VCaP (cell line): ENCODE results near the gene TCP10L.

Source experiments
- H3K27ac ChIP-seq: fragments of 450-650 bp; 2 replicates; pipeline ENCODE4 v1.5.1; 2017
- TF ChIP-seq, protein P1 (sequence below): fragments of 450-650 bp; conservative IDR thresholded peaks from 2 replicates; pipeline ENCODE4 v1.5.1; 2017; ENCODE audit warnings: mild to moderate bottlenecking, moderate library complexity

TCP10L gene

GRCh38 chr21:32595431-32595830 is 10.1 kb upstream of the TCP10L start:
- TF ChIP-seq, protein P1, sequence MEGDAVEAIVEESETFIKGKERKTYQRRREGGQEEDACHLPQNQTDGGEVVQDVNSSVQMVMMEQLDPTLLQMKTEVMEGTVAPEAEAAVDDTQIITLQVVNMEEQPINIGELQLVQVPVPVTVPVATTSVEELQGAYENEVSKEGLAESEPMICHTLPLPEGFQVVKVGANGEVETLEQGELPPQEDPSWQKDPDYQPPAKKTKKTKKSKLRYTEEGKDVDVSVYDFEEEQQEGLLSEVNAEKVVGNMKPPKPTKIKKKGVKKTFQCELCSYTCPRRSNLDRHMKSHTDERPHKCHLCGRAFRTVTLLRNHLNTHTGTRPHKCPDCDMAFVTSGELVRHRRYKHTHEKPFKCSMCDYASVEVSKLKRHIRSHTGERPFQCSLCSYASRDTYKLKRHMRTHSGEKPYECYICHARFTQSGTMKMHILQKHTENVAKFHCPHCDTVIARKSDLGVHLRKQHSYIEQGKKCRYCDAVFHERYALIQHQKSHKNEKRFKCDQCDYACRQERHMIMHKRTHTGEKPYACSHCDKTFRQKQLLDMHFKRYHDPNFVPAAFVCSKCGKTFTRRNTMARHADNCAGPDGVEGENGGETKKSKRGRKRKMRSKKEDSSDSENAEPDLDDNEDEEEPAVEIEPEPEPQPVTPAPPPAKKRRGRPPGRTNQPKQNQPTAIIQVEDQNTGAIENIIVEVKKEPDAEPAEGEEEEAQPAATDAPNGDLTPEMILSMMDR, result no peak
- H3K27ac ChIP-seq, result no peak overlapping the region

DNA sequence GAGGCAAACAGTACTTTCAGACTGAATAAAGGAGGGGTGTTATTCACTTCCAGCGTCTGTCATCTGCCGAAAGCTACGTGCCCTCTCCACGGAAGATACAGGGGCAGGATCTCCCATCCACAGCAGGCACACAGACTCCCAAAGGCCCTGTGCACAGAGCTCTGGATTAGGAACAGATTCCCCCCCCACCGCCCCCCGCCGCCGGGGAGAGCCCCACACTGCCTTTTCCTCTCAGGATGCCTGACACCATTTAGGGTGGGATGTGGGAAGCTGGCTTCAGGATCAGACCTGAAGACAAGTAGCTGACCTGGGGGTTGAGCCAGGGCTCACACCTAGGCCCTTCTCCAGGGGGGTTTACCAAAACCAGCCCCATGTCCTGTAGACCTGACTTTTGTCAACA is 8.4 kb upstream of the TCP10L start:
- no peak overlapping the region for H3K27ac ChIP-seq
- TF ChIP-seq, protein P1, result no peak

DNA sequence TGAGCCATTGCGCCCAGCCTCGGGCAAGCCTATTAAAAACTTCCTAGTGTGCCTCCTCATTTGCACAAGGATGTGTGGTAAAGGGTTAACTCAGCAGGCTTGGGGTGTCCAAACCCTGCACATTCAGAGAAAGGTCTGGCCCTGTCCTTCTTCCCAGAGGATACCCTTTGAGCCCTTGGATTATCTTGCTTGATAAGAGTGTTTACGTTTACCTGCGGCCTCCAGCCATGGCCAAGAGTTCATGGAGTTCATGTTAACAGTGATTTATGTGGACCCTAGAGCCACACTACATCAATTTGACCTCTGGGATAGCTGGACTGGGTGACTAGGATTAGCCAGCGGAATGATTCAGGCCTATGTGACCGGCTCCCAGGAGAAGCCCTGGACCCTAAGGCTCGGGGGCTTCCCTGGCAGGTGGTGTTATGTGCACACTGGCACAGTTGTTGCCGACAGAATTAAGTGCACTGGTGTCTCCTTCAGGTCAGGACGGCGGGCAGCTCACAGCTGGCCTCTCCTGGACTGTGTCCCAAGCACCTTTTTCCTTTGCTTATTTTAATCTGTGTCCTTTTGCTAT is 7.7 kb upstream of the TCP10L start:
- TF ChIP-seq, protein P1, result no peak
- H3K27ac ChIP-seq, result no peak overlapping the region

- H3K27ac ChIP-seq, result no peak overlapping the region
- TF ChIP-seq, protein P1, result no peak
Observed at GRCh38 chr21:32590130-32590529, 4.8 kb upstream of the TCP10L start.

- TF ChIP-seq, protein P1, result no peak
- H3K27ac ChIP-seq, result no peak overlapping the region
Observed at GRCh38 chr21:32587651-32588050, 2.3 kb upstream of the TCP10L start.

- TF ChIP-seq, protein P1, result no peak
- no peak overlapping the region for H3K27ac ChIP-seq
Observed at GRCh38 chr21:32587120-32587519, 1.8 kb upstream of the TCP10L start.

- TF ChIP-seq, protein P1, result no peak
- no peak overlapping the region for H3K27ac ChIP-seq
Observed at GRCh38 chr21:32585970-32586369, 647 bp upstream of the TCP10L start.

- TF ChIP-seq, protein P1, result no peak
- no peak overlapping the region for H3K27ac ChIP-seq
Observed at GRCh38 chr21:32584472-32584871, 851 bp downstream of the TCP10L start.
